ENCODE data around the gene VENTX. TPM values are rescaled to one million over a fixed set of nuclear protein-coding genes. Genes with fewer than 3 reads are reported as not detected.

VENTX gene
- total RNA-seq, 4 donors from 2014 or later: 0.13 to 1.3 (median 0.34) TPM

DNA sequence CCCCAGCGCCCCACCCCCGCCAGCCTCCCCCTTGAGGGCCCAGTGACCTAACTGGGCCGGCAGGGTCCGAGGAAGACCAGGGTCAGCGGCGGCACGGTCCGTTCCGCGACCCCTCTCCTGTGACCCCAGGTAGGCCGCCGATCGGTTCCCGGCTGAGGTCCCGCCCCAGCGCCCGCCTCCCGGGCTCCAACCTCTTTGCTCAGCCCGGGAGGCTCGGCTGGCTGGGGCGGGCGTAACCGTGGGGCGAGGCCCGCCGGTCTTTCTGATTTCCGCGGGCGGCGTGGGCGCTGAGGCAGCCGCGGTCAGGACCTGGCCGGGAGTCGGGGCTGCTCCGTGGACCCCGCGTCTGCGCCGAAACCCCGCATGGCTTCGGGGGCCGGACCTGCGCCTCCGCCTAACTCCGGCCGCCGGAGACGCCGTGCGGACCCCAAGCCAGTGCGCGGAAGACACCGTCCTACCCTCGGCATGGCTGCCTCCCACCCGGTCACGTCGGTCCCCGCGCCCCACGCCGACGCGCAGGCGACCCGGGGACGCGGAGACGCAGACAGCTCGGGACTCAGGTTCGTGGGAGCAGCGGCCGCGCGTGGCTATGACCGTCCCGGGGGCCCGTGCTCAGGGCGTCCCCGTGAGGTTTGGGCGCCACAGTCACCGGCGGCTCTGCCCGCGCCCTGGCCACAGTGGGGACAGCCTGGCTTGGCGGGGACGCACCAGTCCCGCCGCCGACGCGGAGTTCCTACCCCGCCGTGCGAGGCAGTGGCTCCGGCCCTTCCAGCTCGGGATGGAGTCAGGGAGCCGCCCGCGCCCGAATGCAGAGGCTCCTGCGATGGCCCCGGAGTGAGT, 1.0 kb upstream of the VENTX start:
- TF ChIP-seq, protein P1, sequence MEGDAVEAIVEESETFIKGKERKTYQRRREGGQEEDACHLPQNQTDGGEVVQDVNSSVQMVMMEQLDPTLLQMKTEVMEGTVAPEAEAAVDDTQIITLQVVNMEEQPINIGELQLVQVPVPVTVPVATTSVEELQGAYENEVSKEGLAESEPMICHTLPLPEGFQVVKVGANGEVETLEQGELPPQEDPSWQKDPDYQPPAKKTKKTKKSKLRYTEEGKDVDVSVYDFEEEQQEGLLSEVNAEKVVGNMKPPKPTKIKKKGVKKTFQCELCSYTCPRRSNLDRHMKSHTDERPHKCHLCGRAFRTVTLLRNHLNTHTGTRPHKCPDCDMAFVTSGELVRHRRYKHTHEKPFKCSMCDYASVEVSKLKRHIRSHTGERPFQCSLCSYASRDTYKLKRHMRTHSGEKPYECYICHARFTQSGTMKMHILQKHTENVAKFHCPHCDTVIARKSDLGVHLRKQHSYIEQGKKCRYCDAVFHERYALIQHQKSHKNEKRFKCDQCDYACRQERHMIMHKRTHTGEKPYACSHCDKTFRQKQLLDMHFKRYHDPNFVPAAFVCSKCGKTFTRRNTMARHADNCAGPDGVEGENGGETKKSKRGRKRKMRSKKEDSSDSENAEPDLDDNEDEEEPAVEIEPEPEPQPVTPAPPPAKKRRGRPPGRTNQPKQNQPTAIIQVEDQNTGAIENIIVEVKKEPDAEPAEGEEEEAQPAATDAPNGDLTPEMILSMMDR (IDR thresholded peaks at IDR 0.05 in 4 of 5, conservative IDR thresholded peaks at IDR 0.05 in 1 of 5): no peak
- TF ChIP-seq POLR2A (IDR thresholded peaks at IDR 0.05): no peak
- ATAC-seq (no peak), DNase-seq (no peak)
- H3K36me3 ChIP-seq: no peaks in the 10 kb centered on the region
- H3K4me3 ChIP-seq: peak overlapping the region in 1 of 4 donors; percentile 13
- no peak overlapping the region for H3K27ac ChIP-seq
- in situ Hi-C loops (cut with MboI; ENCODE audit: low sequenced_read_pairs in 4 of 4) (no loop called here), intact Hi-C loops (cut with DNase I; ENCODE audit: low total_unique reads) (no loop called here)
- H3K9me3 ChIP-seq: no peaks in the 10 kb centered on the region
- H3K27me3 ChIP-seq: peaks cover 53 to 79% (median 76%) of the 10 kb centered on the region in 3 donors
- no peaks in the 10 kb centered on the region for H3K4me1 ChIP-seq

DNA sequence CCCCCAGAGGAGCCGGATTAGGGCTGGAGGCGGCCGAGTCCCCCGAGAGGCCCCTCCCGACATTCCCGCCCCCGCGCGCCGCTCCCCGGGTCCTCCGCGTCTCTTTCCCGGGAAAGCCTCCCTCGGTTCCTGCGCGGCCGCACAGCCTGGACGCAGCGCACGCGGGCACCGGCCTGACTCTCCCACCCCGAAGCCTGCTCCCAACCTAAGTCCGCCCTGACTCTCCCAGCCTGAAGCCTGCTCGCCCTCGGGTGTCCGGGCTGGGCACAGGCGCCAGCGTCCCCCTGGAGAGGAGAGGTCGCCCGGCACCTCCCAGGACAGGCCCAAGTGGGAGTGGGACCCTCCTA, 441 bp upstream of the VENTX start:
- peak overlapping the region in 1 of 4 donors; percentile 13 for H3K4me3 ChIP-seq
- ATAC-seq: no peak
- DNase-seq: no peak
- no peaks in the 10 kb centered on the region for H3K4me1 ChIP-seq
- TF ChIP-seq, protein P1 (IDR thresholded peaks at IDR 0.05 in 4 of 5, conservative IDR thresholded peaks at IDR 0.05 in 1 of 5): no peak
- no peak for TF ChIP-seq POLR2A (IDR thresholded peaks at IDR 0.05)
- H3K9me3 ChIP-seq: no peaks in the 10 kb centered on the region
- H3K36me3 ChIP-seq: no peaks in the 10 kb centered on the region
- in situ Hi-C loops (cut with MboI; ENCODE audit: low sequenced_read_pairs in 4 of 4): no loop called here
- peaks cover 51 to 74% (median 73%) of the 10 kb centered on the region in 3 donors for H3K27me3 ChIP-seq
- no peak overlapping the region for H3K27ac ChIP-seq
- intact Hi-C loops (cut with DNase I; ENCODE audit: low total_unique reads): no loop called here

DNA sequence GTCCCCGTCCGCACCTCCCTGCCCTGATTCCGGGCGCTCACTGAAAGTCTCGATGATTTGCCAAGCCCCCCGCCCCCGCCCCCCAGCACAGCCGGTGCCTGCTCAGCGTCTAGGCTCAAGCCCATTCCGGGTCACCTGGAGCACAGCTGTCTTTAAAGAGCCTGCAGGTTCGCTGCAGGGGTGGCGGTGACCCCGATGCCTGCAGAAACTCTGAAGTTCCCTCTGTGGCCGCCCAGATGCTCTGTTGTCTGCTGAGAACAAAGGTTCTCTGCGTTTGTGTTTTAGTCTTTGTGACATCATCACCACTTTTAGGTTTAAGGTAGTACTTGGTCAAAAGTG, 780 bp downstream of the VENTX start:
- Histone ChIP-seq H3K36me3 (no peaks in the 10 kb centered on the region), H3K27ac (no peak overlapping the region), H3K4me1 (no peaks in the 10 kb centered on the region), H3K9me3 (no peaks in the 10 kb centered on the region), H3K4me3 (no peak overlapping the region), H3K27me3 (peaks cover 45 to 82% (median 63%) of the 10 kb centered on the region in 3 donors)
- ATAC-seq (no peak), DNase-seq (no peak)
- TF ChIP-seq, protein P1 (IDR thresholded peaks at IDR 0.05 in 4 of 5, conservative IDR thresholded peaks at IDR 0.05 in 1 of 5): no peak
- TF ChIP-seq POLR2A (IDR thresholded peaks at IDR 0.05): no peak
- in situ Hi-C loops (cut with MboI; ENCODE audit: low sequenced_read_pairs in 4 of 4): no loop called here
- intact Hi-C loops (cut with DNase I; ENCODE audit: low total_unique reads): no loop called here

DNA sequence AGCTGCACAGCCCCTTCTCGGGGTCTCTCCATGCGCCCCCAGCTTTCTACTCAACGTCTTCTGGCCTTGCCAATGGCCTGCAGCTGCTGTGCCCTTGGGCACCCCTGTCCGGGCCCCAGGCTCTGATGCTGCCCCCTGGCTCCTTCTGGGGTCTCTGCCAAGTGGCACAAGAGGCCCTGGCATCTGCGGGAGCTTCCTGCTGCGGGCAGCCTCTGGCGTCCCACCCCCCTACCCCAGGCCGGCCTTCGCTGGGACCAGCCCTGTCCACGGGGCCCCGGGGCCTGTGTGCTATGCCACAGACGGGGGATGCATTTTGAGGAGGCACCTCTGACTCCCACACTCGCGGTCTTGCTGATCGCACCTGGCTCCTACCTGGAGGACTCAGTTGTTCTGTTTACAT, 2.3 kb downstream of the VENTX start:
- Histone ChIP-seq H3K4me1 (no peaks in the 10 kb centered on the region), H3K27ac (no peak overlapping the region), H3K27me3 (peaks cover 42 to 78% (median 60%) of the 10 kb centered on the region in 3 donors), H3K4me3 (no peak overlapping the region), H3K9me3 (no peaks in the 10 kb centered on the region), H3K36me3 (no peaks in the 10 kb centered on the region)
- ATAC-seq: no peak
- in situ Hi-C loops (cut with MboI; ENCODE audit: low sequenced_read_pairs in 4 of 4) (no loop called here), intact Hi-C loops (cut with DNase I; ENCODE audit: low total_unique reads) (no loop called here)
- DNase-seq: no peak
- TF ChIP-seq POLR2A (IDR thresholded peaks at IDR 0.05): no peak
- TF ChIP-seq, protein P1 (IDR thresholded peaks at IDR 0.05 in 4 of 5, conservative IDR thresholded peaks at IDR 0.05 in 1 of 5): no peak

All from gastrocnemius medialis (tissue), 4 donors.